ENCODE results near the gene LRRN4. TPM values are rescaled to one million over a fixed set of nuclear protein-coding genes. Genes with fewer than 3 reads are reported as not detected.

The LRRN4 gene
- total and polyA plus RNA-seq, 4 donors = 0.14 to 0.18 (median 0.16) TPM

DNA sequence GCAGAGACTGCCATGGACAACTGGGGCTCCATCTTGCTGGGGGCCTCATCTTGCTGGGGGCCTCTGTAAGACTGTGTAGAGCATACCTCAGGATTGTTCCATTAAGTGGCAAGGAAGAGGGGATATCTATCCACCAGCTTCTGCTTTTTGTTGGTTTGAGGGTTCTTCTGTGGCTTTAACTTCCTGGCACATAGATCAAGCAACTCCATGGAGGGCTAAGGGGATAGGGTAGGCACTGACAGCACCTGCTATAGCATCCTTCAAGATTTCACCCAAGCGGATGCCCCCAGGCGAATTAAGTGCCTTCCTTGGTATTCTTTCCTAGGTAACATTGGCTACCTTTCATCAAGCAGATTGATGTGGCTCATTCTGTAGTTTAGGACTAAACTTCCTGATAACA is 3.8 kb upstream of the LRRN4 start:
- H3K27me3 ChIP-seq (ENCODE audit: control insufficient read depth in 4 of 4, insufficient read depth in 4 of 4, low read length in 3 of 4) = peaks cover 0 to 2% (median 0%) of the 10 kb centered on the region in 4 donors
- H3K4me1 ChIP-seq (ENCODE audit: control insufficient read depth in 4 of 4, insufficient read depth in 4 of 4, low read length in 3 of 4) = peaks cover 3 to 13% (median 8%) of the 10 kb centered on the region in 4 donors
- no peaks in the 10 kb centered on the region for H3K36me3 ChIP-seq (ENCODE audit: control insufficient read depth in 4 of 4, insufficient read depth in 3 of 4, low read depth in 1 of 4, low read length in 3 of 4)
- H3K9me3 ChIP-seq (ENCODE audit: control insufficient read depth in 4 of 4, low read length in 3 of 4) = no peaks in the 10 kb centered on the region
- no peak overlapping the region for H3K4me3 ChIP-seq (ENCODE audit: low read depth in 1 of 3, low read length in 3 of 3)
- no peak overlapping the region for H3K9ac ChIP-seq (ENCODE audit: low read depth in 1 of 2, low read length in 2 of 2)
- no peak for TF ChIP-seq JUND (IDR thresholded peaks at IDR 0.05)
- no peak overlapping the region for H3K27ac ChIP-seq (ENCODE audit: low read depth in 1 of 2, low read length in 2 of 2)
- no peak for DNase-seq (ENCODE audit: low spot score)
- WGBS = 77% methylated on average over 2 of the region's 2 CpGs

DNA sequence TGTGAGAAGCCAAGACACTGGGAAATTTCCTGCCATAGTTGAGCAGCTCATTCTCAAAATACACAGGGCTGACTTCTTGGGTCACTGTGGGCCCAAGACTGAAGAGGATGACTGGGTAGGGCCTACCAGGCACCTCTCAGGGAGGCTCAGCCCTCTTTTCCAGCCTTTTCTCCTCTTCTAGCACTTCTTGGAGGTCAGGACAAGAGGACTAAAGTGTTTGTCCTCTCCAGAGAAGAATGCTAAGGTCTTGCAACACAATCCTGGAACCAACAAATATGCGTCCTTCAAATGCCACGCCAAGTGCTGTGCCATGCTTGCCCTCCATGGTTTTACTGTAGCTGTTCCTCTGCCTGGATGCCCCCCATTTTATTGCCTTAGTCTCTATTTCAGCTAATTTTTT is 3.3 kb upstream of the LRRN4 start:
- H3K36me3 ChIP-seq (ENCODE audit: control insufficient read depth in 4 of 4, insufficient read depth in 3 of 4, low read depth in 1 of 4, low read length in 3 of 4) = no peaks in the 10 kb centered on the region
- no peak overlapping the region for H3K9ac ChIP-seq (ENCODE audit: low read depth in 1 of 2, low read length in 2 of 2)
- no peak for DNase-seq (ENCODE audit: low spot score)
- no peaks in the 10 kb centered on the region for H3K9me3 ChIP-seq (ENCODE audit: control insufficient read depth in 4 of 4, low read length in 3 of 4)
- no peak overlapping the region for H3K4me3 ChIP-seq (ENCODE audit: low read depth in 1 of 3, low read length in 3 of 3)
- H3K27ac ChIP-seq (ENCODE audit: low read depth in 1 of 2, low read length in 2 of 2) = no peak overlapping the region
- 94% methylated on average over 2 of the region's 2 CpGs for WGBS
- H3K27me3 ChIP-seq (ENCODE audit: control insufficient read depth in 4 of 4, insufficient read depth in 4 of 4, low read length in 3 of 4) = peaks cover 0 to 3% (median 0%) of the 10 kb centered on the region in 4 donors
- H3K4me1 ChIP-seq (ENCODE audit: control insufficient read depth in 4 of 4, insufficient read depth in 4 of 4, low read length in 3 of 4) = peaks cover 7 to 18% (median 11%) of the 10 kb centered on the region in 4 donors
- TF ChIP-seq NR2F2 (IDR thresholded peaks at IDR 0.05) = no peak
- TF ChIP-seq, protein P1, sequence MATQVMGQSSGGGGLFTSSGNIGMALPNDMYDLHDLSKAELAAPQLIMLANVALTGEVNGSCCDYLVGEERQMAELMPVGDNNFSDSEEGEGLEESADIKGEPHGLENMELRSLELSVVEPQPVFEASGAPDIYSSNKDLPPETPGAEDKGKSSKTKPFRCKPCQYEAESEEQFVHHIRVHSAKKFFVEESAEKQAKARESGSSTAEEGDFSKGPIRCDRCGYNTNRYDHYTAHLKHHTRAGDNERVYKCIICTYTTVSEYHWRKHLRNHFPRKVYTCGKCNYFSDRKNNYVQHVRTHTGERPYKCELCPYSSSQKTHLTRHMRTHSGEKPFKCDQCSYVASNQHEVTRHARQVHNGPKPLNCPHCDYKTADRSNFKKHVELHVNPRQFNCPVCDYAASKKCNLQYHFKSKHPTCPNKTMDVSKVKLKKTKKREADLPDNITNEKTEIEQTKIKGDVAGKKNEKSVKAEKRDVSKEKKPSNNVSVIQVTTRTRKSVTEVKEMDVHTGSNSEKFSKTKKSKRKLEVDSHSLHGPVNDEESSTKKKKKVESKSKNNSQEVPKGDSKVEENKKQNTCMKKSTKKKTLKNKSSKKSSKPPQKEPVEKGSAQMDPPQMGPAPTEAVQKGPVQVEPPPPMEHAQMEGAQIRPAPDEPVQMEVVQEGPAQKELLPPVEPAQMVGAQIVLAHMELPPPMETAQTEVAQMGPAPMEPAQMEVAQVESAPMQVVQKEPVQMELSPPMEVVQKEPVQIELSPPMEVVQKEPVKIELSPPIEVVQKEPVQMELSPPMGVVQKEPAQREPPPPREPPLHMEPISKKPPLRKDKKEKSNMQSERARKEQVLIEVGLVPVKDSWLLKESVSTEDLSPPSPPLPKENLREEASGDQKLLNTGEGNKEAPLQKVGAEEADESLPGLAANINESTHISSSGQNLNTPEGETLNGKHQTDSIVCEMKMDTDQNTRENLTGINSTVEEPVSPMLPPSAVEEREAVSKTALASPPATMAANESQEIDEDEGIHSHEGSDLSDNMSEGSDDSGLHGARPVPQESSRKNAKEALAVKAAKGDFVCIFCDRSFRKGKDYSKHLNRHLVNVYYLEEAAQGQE (IDR thresholded peaks at IDR 0.05) = no peak
- TF ChIP-seq, protein P2, sequence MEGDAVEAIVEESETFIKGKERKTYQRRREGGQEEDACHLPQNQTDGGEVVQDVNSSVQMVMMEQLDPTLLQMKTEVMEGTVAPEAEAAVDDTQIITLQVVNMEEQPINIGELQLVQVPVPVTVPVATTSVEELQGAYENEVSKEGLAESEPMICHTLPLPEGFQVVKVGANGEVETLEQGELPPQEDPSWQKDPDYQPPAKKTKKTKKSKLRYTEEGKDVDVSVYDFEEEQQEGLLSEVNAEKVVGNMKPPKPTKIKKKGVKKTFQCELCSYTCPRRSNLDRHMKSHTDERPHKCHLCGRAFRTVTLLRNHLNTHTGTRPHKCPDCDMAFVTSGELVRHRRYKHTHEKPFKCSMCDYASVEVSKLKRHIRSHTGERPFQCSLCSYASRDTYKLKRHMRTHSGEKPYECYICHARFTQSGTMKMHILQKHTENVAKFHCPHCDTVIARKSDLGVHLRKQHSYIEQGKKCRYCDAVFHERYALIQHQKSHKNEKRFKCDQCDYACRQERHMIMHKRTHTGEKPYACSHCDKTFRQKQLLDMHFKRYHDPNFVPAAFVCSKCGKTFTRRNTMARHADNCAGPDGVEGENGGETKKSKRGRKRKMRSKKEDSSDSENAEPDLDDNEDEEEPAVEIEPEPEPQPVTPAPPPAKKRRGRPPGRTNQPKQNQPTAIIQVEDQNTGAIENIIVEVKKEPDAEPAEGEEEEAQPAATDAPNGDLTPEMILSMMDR (IDR thresholded peaks at IDR 0.05; ENCODE audit: low read depth, low read length, missing input control) = no peak
- TF ChIP-seq, protein P3, sequence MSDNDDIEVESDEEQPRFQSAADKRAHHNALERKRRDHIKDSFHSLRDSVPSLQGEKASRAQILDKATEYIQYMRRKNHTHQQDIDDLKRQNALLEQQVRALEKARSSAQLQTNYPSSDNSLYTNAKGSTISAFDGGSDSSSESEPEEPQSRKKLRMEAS (IDR thresholded peaks at IDR 0.05) = no peak
- TF ChIP-seq, protein P4, sequence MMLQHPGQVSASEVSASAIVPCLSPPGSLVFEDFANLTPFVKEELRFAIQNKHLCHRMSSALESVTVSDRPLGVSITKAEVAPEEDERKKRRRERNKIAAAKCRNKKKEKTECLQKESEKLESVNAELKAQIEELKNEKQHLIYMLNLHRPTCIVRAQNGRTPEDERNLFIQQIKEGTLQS (IDR thresholded peaks at IDR 0.05) = no peak
- TF ChIP-seq HNF4G (IDR thresholded peaks at IDR 0.05) = no peak
- TF ChIP-seq FOXA1 (IDR thresholded peaks at IDR 0.05) = no peak
- TF ChIP-seq JUND (IDR thresholded peaks at IDR 0.05) = no peak
- TF ChIP-seq FOXA2 (IDR thresholded peaks at IDR 0.05) = no peak
- TF ChIP-seq, protein P5, sequence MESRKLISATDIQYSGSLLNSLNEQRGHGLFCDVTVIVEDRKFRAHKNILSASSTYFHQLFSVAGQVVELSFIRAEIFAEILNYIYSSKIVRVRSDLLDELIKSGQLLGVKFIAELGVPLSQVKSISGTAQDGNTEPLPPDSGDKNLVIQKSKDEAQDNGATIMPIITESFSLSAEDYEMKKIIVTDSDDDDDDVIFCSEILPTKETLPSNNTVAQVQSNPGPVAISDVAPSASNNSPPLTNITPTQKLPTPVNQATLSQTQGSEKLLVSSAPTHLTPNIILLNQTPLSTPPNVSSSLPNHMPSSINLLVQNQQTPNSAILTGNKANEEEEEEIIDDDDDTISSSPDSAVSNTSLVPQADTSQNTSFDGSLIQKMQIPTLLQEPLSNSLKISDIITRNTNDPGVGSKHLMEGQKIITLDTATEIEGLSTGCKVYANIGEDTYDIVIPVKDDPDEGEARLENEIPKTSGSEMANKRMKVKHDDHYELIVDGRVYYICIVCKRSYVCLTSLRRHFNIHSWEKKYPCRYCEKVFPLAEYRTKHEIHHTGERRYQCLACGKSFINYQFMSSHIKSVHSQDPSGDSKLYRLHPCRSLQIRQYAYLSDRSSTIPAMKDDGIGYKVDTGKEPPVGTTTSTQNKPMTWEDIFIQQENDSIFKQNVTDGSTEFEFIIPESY (IDR thresholded peaks at IDR 0.05) = no peak
- no peak for TF ChIP-seq HNF4A (conservative IDR thresholded peaks at IDR 0.05)
- TF ChIP-seq RAD21 (IDR thresholded peaks at IDR 0.05) = no peak
- TF ChIP-seq GABPA (IDR thresholded peaks at IDR 0.05 in 1 of 2, conservative IDR thresholded peaks at IDR 0.05 in 1 of 2) = no peak
- TF ChIP-seq RXRA (IDR thresholded peaks at IDR 0.05) = no peak
- TF ChIP-seq YY1 (IDR thresholded peaks at IDR 0.05) = no peak
- TF ChIP-seq SP1 (IDR thresholded peaks at IDR 0.05) = no peak

Measured in liver (tissue), 9 donors.